ENCODE data around the gene PTPN12.
"Not testable (repeated sequence)": the region's sequence is repeated elsewhere in the genome, so short reads cannot be mapped to it uniquely, and the experiment has no call there.

GRCh38 chr7:77521537-77521936 lies 15.6 kb upstream of the PTPN12 start:
- not testable (repeated sequence) for TF ChIP-seq EP300, CTCF, POLR2A (IDR thresholded peaks at IDR 0.05)

All from sigmoid colon (tissue), 4 donors.